ENCODE results near the gene RORC.
"Not testable (repeated sequence)": the region's sequence is repeated elsewhere in the genome, so short reads cannot be mapped to it uniquely, and the experiment has no call there.

Gene RORC

GRCh38 chr1:151799179-151800022 is 32.2 kb downstream of the RORC start:
- H3K27me3 Mint-ChIP-seq: peaks cover 8% of the 10 kb centered on the region
- ATAC-seq (ENCODE audit: low read depth): no peak
- H3K4me1 Mint-ChIP-seq: no peaks in the 10 kb centered on the region
- H3K4me3 Mint-ChIP-seq: no peak overlapping the region
- no peak overlapping the region for H3K27ac Mint-ChIP-seq
- DNase-seq (ENCODE audit: low spot score in 2 of 2): no peak
- H3K9me3 Mint-ChIP-seq: no peaks in the 10 kb centered on the region
- peaks cover 3% of the 10 kb centered on the region for H3K36me3 Mint-ChIP-seq

- H3K27me3 Mint-ChIP-seq: peaks cover 8% of the 10 kb centered on the region
- no peaks in the 10 kb centered on the region for H3K4me1 Mint-ChIP-seq
- H3K9me3 Mint-ChIP-seq: no peaks in the 10 kb centered on the region
- H3K27ac Mint-ChIP-seq: no peak overlapping the region
- DNase-seq (ENCODE audit: low spot score in 2 of 2): no peak
- peaks cover 6% of the 10 kb centered on the region for H3K36me3 Mint-ChIP-seq
- no peak for ATAC-seq (ENCODE audit: low read depth)
- no peak overlapping the region for H3K4me3 Mint-ChIP-seq
These were observed 33.0 kb downstream of the RORC start for GRCh38 chr1:151798571-151798970.

DNA sequence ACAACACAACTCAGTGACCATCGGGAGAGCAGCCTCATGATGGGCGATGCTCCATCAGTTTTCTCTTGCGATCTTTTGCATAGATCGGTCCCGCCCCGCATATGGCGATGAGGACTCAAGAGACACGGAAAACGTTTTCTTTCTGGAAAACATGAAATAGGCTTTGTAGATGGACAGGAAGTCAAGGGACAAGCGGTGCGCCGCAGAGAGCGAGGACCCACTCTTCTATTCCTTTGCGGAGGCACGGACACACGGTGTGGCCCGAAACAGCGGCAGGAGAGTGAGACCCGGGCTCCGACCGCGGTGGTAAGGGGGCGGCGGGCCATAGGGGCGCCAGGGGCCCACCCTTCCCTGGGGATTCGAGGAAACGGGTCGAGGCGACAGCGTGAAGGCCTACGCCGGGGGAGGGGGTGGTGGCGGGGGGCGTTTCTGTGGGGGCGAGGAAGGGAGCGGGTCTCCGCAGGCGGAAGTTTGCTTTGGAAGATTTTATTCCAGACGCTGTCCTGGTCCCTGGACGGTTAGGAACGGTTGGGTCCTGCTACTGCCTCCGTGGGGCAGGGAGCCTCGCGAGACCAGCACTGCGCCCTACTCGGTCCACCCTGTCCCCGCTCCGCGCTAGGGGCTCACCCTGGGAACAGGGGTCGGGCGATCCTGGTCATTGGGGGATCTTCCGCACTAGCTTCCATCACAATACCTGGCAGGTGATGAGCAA is 40.5 kb downstream of the RORC start:
- H3K36me3 Mint-ChIP-seq: peaks cover 3% of the 10 kb centered on the region
- H3K4me1 Mint-ChIP-seq: peaks cover 7% of the 10 kb centered on the region
- peak overlapping the region; percentile 91 for H3K27ac Mint-ChIP-seq
- DNase-seq (ENCODE audit: low spot score in 2 of 2) (no peak), ATAC-seq (ENCODE audit: low read depth) (no peak)
- no peaks in the 10 kb centered on the region for H3K9me3 Mint-ChIP-seq
- no peaks in the 10 kb centered on the region for H3K27me3 Mint-ChIP-seq
- peak overlapping the region; percentile 95 for H3K4me3 Mint-ChIP-seq

DNA sequence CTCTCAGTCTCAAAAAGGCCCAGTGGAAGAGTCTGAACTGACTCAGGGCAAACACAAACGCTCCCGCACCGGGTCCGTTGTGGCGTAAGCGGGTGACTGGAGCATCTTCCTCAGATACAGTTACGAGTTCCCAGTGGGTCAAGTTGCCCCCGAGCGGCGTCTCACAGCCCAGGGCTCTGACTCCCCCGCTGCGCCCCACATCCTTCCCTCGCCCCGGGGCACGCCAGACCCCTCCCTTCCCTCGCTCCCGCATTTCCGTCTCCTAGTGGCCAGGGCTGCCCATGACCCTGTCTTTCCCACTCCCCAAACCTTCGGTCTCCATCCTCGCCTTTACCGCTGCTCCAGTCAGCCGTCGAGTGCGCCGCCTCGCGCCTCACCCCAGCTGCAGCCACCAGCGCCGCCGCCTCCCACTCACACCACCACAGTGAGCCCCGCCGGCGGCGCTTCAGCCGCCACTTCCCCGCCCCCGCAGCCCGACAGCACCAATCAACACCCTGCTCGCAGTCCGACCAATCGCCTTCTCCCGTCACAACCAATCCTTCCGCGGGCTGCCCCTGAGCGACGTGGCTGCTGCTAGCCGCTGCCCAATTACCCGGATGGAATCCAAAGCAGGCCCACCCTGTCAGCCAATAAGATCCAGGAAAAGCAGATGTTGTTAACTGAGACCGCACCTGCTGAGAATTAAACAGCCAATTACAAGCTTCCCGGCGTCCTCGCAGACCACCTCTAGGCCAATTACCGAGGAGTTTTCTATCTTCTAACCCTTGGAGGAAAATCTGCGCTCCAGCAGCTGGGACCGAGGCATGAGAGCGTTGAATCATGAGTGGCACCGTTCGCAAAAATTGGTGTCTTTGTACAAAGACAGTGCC is 41.3 kb downstream of the RORC start, which contains the start of gene TDRKH:
Gene TDRKH, minus strand, starts transcription at position 430 of the 869 bp plus-strand sequence. CDS start 7,478 bp downstream, outside the sequence.
- DNase-seq (ENCODE audit: low spot score in 2 of 2): peak; percentile 88 to 96
- peak; percentile 91 for ATAC-seq (ENCODE audit: low read depth)
- peaks cover 7% of the 10 kb centered on the region for H3K4me1 Mint-ChIP-seq
- no peaks in the 10 kb centered on the region for H3K9me3 Mint-ChIP-seq
- H3K27me3 Mint-ChIP-seq: no peaks in the 10 kb centered on the region
- H3K4me3 Mint-ChIP-seq: peak within 1 kb of the TSS; percentile 95
- H3K36me3 Mint-ChIP-seq: peaks cover 3% of the 10 kb centered on the region
- H3K27ac Mint-ChIP-seq: peak within 1 kb of the TSS; percentile 91

DNA sequence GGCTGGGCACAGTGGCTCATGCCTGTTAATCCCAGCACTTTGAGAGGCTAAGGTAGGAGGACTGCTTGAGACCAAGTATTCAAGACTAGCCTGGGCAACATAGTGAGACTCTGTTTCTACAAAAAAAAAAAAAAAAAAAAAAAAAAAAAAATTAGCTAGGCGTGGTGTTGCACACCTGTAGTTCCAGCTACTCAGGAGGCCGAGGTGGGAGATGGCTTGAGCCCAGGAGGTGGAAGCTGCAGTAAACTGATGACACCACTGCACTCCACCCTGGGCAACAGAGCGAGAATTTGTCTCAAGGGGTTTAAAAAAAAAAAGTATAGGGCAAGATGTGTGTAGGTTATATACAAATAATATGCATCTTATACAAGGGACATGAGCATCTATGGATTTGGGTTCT is 43.9 kb downstream of the RORC start:
- ATAC-seq (ENCODE audit: low read depth) (no peak), DNase-seq (ENCODE audit: low spot score in 2 of 2) (no peak)
- no peaks in the 10 kb centered on the region for H3K36me3 Mint-ChIP-seq
- H3K9me3 Mint-ChIP-seq: no peaks in the 10 kb centered on the region
- no peak overlapping the region for H3K4me3 Mint-ChIP-seq
- H3K27ac Mint-ChIP-seq: no peak overlapping the region
- H3K4me1 Mint-ChIP-seq: peaks cover 7% of the 10 kb centered on the region
- H3K27me3 Mint-ChIP-seq: no peaks in the 10 kb centered on the region

DNA sequence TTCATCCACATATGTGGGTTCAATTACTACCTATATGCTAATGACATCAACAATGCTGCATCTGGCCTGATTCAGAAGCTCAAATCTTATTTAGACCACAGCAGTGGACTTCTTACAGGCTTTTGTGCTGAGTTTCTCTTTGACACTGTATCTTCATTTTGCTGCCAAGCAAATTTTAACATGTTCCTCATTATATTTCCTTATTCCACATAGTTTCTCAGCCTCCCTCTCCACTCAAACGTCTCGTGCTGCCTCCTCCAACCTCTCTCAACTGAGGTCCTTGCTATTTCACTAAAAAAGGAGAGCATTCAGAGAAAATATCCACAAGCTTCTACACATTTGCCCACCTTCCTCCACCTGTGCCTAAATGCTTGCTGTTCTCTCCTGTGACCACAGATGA is 47.8 kb downstream of the RORC start:
- Mint-ChIP-seq H3K27ac (no peak overlapping the region), H3K4me1 (no peaks in the 10 kb centered on the region), H3K36me3 (peaks cover 7% of the 10 kb centered on the region), H3K4me3 (no peak overlapping the region), H3K9me3 (no peaks in the 10 kb centered on the region), H3K27me3 (no peaks in the 10 kb centered on the region)
- DNase-seq (ENCODE audit: low spot score in 2 of 2) (no peak), ATAC-seq (ENCODE audit: low read depth) (no peak)

DNA sequence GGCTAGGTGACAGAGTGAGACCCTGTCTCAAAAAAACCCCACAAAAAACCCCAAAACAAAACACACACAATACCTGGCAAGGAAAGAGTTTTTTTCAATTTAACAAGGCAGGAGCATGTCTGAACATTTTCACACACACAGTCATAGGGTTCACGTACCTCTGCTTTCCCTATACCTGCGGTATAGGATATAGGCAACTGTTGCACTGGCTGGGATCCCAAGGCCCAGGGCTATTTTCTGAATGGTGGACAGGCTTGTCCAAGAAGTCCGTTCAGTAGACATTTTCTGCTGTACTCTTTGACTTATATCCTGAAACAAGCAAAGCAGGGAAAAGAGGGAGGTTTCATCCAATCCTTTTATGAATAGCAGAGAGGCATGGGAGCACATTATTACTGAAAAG is 48.9 kb downstream of the RORC start:
- H3K4me3 Mint-ChIP-seq: no peak overlapping the region
- DNase-seq (ENCODE audit: low spot score in 2 of 2): no peak

DNA sequence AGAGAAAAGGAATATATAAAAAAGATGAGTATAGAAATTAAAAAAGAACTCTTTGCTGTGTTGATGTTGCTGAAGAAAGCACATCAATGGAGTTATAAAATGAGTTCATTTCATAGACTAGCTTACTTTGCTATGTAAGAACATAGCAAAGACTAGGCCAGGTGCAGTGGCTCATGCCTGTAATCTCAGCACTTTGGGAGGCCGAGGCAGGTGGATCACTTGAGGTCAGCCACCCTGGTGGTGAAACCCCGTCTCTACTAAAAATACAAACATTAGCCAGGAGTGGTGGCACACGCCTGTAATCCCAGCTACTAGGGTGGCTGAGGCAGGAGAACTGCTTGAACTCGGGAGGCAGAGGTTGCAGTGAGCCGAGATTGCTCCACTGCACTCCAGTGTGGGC is 49.6 kb downstream of the RORC start:
- not testable (repeated sequence) for H3K4me1 Mint-ChIP-seq; H3K4me3 Mint-ChIP-seq; H3K27me3 Mint-ChIP-seq; H3K9me3 Mint-ChIP-seq; DNase-seq (ENCODE audit: low spot score in 2 of 2); ATAC-seq (ENCODE audit: low read depth); H3K27ac Mint-ChIP-seq
- peaks cover 14% of the 10 kb centered on the region for H3K36me3 Mint-ChIP-seq

More for the DNA sequence above, 48.9 kb downstream of the RORC start:
- Mint-ChIP-seq H3K4me1 (no peaks in the 10 kb centered on the region), H3K9me3 (no peaks in the 10 kb centered on the region), H3K36me3 (peaks cover 14% of the 10 kb centered on the region), H3K27ac (no peak overlapping the region), H3K27me3 (no peaks in the 10 kb centered on the region)
- no peak for ATAC-seq (ENCODE audit: low read depth)

GRCh38 chr1:151780736-151781135 is 50.9 kb downstream of the RORC start:
- peaks cover 23% of the 10 kb centered on the region for H3K36me3 Mint-ChIP-seq
- H3K4me1 Mint-ChIP-seq; H3K4me3 Mint-ChIP-seq; ATAC-seq (ENCODE audit: low read depth); H3K9me3 Mint-ChIP-seq; H3K27ac Mint-ChIP-seq; DNase-seq (ENCODE audit: low spot score in 2 of 2); H3K27me3 Mint-ChIP-seq: not testable (repeated sequence)

DNA sequence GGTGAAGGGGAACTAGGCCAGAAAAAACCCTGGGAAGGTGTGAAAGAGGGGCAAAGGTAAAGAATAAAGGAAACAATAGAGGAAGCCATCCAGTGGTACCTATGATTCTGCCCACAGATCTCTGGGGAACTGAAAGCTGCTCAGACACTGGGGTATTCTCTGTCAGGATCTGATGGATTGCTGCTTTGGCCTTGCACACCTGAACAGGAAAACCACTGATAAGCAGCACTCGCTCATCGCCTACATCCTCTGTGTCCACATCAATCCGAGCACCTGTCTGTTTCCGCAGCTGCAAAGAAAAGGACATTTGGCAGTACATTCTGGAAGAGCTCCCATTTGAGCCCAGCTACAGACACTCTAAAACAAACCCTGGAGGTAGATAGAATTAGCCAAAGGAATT is 51.8 kb downstream of the RORC start:
- Mint-ChIP-seq H3K27me3 (no peaks in the 10 kb centered on the region), H3K4me3 (no peak overlapping the region), H3K4me1 (no peaks in the 10 kb centered on the region), H3K36me3 (peaks cover 30% of the 10 kb centered on the region), H3K27ac (no peak overlapping the region), H3K9me3 (no peaks in the 10 kb centered on the region)
- DNase-seq (ENCODE audit: low spot score in 2 of 2) (no peak), ATAC-seq (ENCODE audit: low read depth) (no peak)

GRCh38 chr1:151777317-151777716 is 54.3 kb downstream of the RORC start:
- H3K27ac Mint-ChIP-seq: no peak overlapping the region
- H3K27me3 Mint-ChIP-seq: no peaks in the 10 kb centered on the region
- H3K36me3 Mint-ChIP-seq: peaks cover 36% of the 10 kb centered on the region
- no peaks in the 10 kb centered on the region for H3K9me3 Mint-ChIP-seq
- no peaks in the 10 kb centered on the region for H3K4me1 Mint-ChIP-seq
- no peak for DNase-seq (ENCODE audit: low spot score in 2 of 2)
- no peak overlapping the region for H3K4me3 Mint-ChIP-seq
- ATAC-seq (ENCODE audit: low read depth): no peak

- H3K27me3 Mint-ChIP-seq: no peaks in the 10 kb centered on the region
- H3K9me3 Mint-ChIP-seq: no peaks in the 10 kb centered on the region
- DNase-seq (ENCODE audit: low spot score in 2 of 2) (no peak), ATAC-seq (ENCODE audit: low read depth) (no peak)
- H3K4me3 Mint-ChIP-seq: no peak overlapping the region
- peaks cover 36% of the 10 kb centered on the region for H3K36me3 Mint-ChIP-seq
- no peaks in the 10 kb centered on the region for H3K4me1 Mint-ChIP-seq
- H3K27ac Mint-ChIP-seq: no peak overlapping the region
These were observed 54.9 kb downstream of the RORC start for GRCh38 chr1:151776665-151777062.

- DNase-seq (ENCODE audit: low spot score in 2 of 2) (no peak), ATAC-seq (ENCODE audit: low read depth) (no peak)
- H3K36me3 Mint-ChIP-seq: peaks cover 32% of the 10 kb centered on the region
- H3K9me3 Mint-ChIP-seq: no peaks in the 10 kb centered on the region
- H3K4me3 Mint-ChIP-seq: no peak overlapping the region
- H3K27me3 Mint-ChIP-seq: no peaks in the 10 kb centered on the region
- no peak overlapping the region for H3K27ac Mint-ChIP-seq
- H3K4me1 Mint-ChIP-seq: no peaks in the 10 kb centered on the region
These were observed 55.5 kb downstream of the RORC start for GRCh38 chr1:151775894-151776664.
